Neural progenitor cell (in vitro differentiated cells): ENCODE results near the gene S100A7A. TPM values are rescaled to one million over a fixed set of nuclear protein-coding genes. Genes with fewer than 3 reads are reported as not detected.

Source experiments
- DNase-seq: peaks from one replicate; pipeline ENCODE4 v3.0.0-alpha.2; 2016; ENCODE audit warnings: low spot score
- H2AFZ ChIP-seq: fragments of 200-600 bp; sonication (generic); replicated peaks from 2 replicates; pipeline ENCODE4 v1.6.1; 2016; ENCODE audit warnings: antibody characterized with exemption
- H3F3A ChIP-seq: fragments of 200-600 bp; sonication (generic); 2 replicates; pipeline ENCODE4 v1.6.1; 2016; ENCODE audit warnings: antibody characterized with exemption, low read depth
- H3K27ac ChIP-seq: fragments of 200-600 bp; sonication (generic); 2 replicates; pipeline ENCODE4 v1.5.1; 2016; ENCODE audit warnings: mild to moderate bottlenecking
- H3K27me3 ChIP-seq: fragments of 200-600 bp; sonication (generic); 2 replicates; pipeline ENCODE4 v1.6.1; 2016; ENCODE audit warnings: mild to moderate bottlenecking, moderate library complexity
- H3K36me3 ChIP-seq: fragments of 200-600 bp; sonication (generic); 2 replicates; pipeline ENCODE4 v1.5.1; 2016
- H3K4me1 ChIP-seq: fragments of 200-600 bp; sonication (generic); 2 replicates; pipeline ENCODE4 v1.6.1; 2016; ENCODE audit warnings: mixed run types
- H3K4me2 ChIP-seq: fragments of 200-600 bp; sonication (generic); 2 replicates; pipeline ENCODE4 v1.6.1; 2016
- H3K4me3 ChIP-seq: fragments of 200-600 bp; sonication (generic); 2 replicates; pipeline ENCODE4 v1.5.1; 2016
- H3K79me2 ChIP-seq: fragments of 200-600 bp; sonication (generic); 2 replicates; pipeline ENCODE4 v1.6.1; 2016; ENCODE audit warnings: low read depth
- H3K9ac ChIP-seq: fragments of 200-600 bp; sonication (generic); 2 replicates; pipeline ENCODE4 v1.6.1; 2016
- H3K9me3 ChIP-seq: fragments of 200-600 bp; sonication (generic); 2 replicates; pipeline ENCODE4 v1.5.1; 2016; ENCODE audit warnings: low read depth
- H4K20me1 ChIP-seq: fragments of 200-600 bp; sonication (generic); 2 replicates; pipeline ENCODE4 v1.6.1; 2016; ENCODE audit warnings: low read depth
- H3K27ac Mint-ChIP-seq: 3 replicates; pipeline ENCODE4 v1.8.0; 2021; ENCODE audit warnings: mixed read lengths
- H3K27me3 Mint-ChIP-seq: 2 replicates; pipeline ENCODE4 v1.8.0; 2022; ENCODE audit warnings: low read depth, mild to moderate bottlenecking, inconsistent platforms, moderate library complexity, mixed read lengths; ENCODE audit not compliant: insufficient read depth
- H3K36me3 Mint-ChIP-seq: 3 replicates; pipeline ENCODE4 v1.8.0; 2021; ENCODE audit warnings: mixed read lengths
- H3K4me1 Mint-ChIP-seq: 3 replicates; pipeline ENCODE4 v1.8.0; 2021; ENCODE audit warnings: mixed read lengths
- H3K4me3 Mint-ChIP-seq: 3 replicates; pipeline ENCODE4 v1.8.0; 2021; ENCODE audit warnings: mild to moderate bottlenecking, moderate library complexity, mixed read lengths
- H3K9me3 Mint-ChIP-seq: 3 replicates; pipeline ENCODE4 v1.8.0; 2020; ENCODE audit warnings: mixed read lengths
- CTCF ChIP-seq: fragments of 200-600 bp; sonication (generic); IDR thresholded peaks from 2 replicates; pipeline ENCODE4 v1.5.1; 2017; ENCODE audit warnings: antibody characterized with exemption, mild to moderate bottlenecking
- EZH2 ChIP-seq: fragments of 200-600 bp; sonication (generic); IDR thresholded peaks from 2 replicates; pipeline ENCODE4 v1.6.1; 2017; ENCODE audit warnings: antibody characterized with exemption, mild to moderate bottlenecking, moderate library complexity
- EZH2phosphoT487 ChIP-seq: fragments of 200-600 bp; sonication (generic); IDR thresholded peaks from 2 replicates; pipeline ENCODE4 v1.6.1; 2017; ENCODE audit warnings: antibody characterized with exemption
- total RNA-seq: library from RNA; depleted of rRNA; stranded (reverse); fragments of >200 nt; gene quantifications from 2 replicates; pipeline ENCODE4 v1.2.3, GENCODE V29; 2015; ENCODE audit warnings: low replicate concordance

The S100A7A gene
- total RNA-seq, 1 donor from 2014 or later = not detected

- Mint-ChIP-seq H3K4me1 (no peaks in the 10 kb centered on the region), H3K27me3 (peaks cover 2% of the 10 kb centered on the region), H3K36me3 (no peaks in the 10 kb centered on the region), H3K27ac (no peak overlapping the region), H3K4me3 (no peak overlapping the region), H3K9me3 (peaks cover 4% of the 10 kb centered on the region)
- no peak for DNase-seq
- no peak overlapping the region for H3K4me2 ChIP-seq
- no peak overlapping the region for H2AFZ ChIP-seq
- no peak overlapping the region for H3K4me3 ChIP-seq
- no peaks in the 10 kb centered on the region for H3K36me3 ChIP-seq
- H3K79me2 ChIP-seq = no peaks in the 10 kb centered on the region
- H3K9ac ChIP-seq = no peak overlapping the region
- TF ChIP-seq EZH2 (no peak), CTCF (no peak), EZH2phosphoT487 (no peak)
- H4K20me1 ChIP-seq = no peaks in the 10 kb centered on the region
- no peaks in the 10 kb centered on the region for H3K27me3 ChIP-seq
- H3K4me1 ChIP-seq = no peaks in the 10 kb centered on the region
- H3F3A ChIP-seq = no peaks in the 10 kb centered on the region
- no peaks in the 10 kb centered on the region for H3K9me3 ChIP-seq
- no peak overlapping the region for H3K27ac ChIP-seq
Measured at GRCh38 chr1:153384958-153385580, 31.3 kb upstream of the S100A7A start.

DNA sequence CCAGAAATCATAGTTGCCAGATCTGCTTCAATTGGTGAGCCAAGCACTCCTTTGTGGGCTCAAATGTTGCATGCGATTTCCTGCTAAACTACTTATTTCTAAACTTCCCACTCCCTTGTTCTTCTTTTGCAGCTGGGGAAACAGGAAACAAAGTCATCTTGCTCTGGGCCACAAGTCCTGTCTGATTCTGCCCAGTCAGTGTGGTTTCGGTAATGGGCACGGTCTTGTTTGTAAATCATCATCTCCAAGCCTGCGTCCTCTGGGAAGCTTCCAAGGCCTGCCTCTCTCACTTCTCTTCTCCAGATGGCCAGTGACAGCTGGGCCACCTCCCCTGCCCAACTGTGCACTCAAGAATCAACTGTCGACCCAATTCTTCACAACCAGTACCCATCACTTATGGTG lies 29.8 kb upstream of the S100A7A start:
- no peaks in the 10 kb centered on the region for H3K4me1 ChIP-seq
- no peak for DNase-seq

DNA sequence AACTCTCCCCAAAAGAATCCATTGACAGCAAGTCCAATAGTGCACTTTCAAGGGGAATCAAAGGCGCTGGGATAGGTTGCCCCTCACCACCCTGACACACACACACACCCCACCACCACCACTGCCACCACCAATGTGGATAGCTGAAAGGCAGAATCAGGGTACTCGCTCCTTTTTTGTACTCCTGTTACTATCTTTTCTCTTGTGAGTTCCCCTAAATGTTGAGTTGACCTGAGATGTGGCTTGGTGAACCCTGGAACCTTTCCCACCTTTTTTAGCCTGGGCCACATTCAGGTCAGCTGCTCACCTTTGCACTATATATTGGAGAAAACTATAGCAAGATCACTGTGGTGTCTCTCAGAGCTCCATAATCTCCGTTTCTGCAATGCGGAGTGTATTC lies 29.3 kb upstream of the S100A7A start:
- Mint-ChIP-seq H3K9me3 (no peaks in the 10 kb centered on the region), H3K4me1 (no peaks in the 10 kb centered on the region)
- H3K4me2 ChIP-seq = no peak overlapping the region

More for the DNA sequence above, 29.8 kb upstream of the S100A7A start:
- Histone ChIP-seq H3K9me3 (no peaks in the 10 kb centered on the region), H3K27ac (no peak overlapping the region), H3F3A (no peaks in the 10 kb centered on the region), H3K4me3 (no peak overlapping the region), H2AFZ (no peak overlapping the region), H3K9ac (no peak overlapping the region), H3K4me2 (no peak overlapping the region), H3K27me3 (no peaks in the 10 kb centered on the region), H4K20me1 (no peaks in the 10 kb centered on the region), H3K79me2 (no peaks in the 10 kb centered on the region), H3K36me3 (no peaks in the 10 kb centered on the region)
- Mint-ChIP-seq H3K9me3 (peaks cover 2% of the 10 kb centered on the region), H3K27me3 (peaks cover 2% of the 10 kb centered on the region), H3K27ac (no peak overlapping the region), H3K36me3 (no peaks in the 10 kb centered on the region), H3K4me1 (no peaks in the 10 kb centered on the region), H3K4me3 (no peak overlapping the region)
- no peak for TF ChIP-seq EZH2

More for the DNA sequence above, 29.3 kb upstream of the S100A7A start:
- Histone ChIP-seq H3K4me3 (no peak overlapping the region), H3K9ac (no peak overlapping the region), H3K27me3 (no peaks in the 10 kb centered on the region), H3K36me3 (no peaks in the 10 kb centered on the region), H3K9me3 (no peaks in the 10 kb centered on the region), H3K4me1 (no peaks in the 10 kb centered on the region), H3F3A (no peaks in the 10 kb centered on the region), H3K27ac (no peak overlapping the region), H2AFZ (no peak overlapping the region), H4K20me1 (no peaks in the 10 kb centered on the region), H3K79me2 (no peaks in the 10 kb centered on the region)
- H3K27me3 Mint-ChIP-seq = peaks cover 2% of the 10 kb centered on the region
- no peaks in the 10 kb centered on the region for H3K36me3 Mint-ChIP-seq
- no peak for DNase-seq
- TF ChIP-seq EZH2 (no peak), EZH2phosphoT487 (no peak), CTCF (no peak)
- no peak overlapping the region for H3K27ac Mint-ChIP-seq
- no peak overlapping the region for H3K4me3 Mint-ChIP-seq
